Measurements from ENCODE around the gene RBM38.
"Not testable (repeated sequence)": the region's sequence is repeated elsewhere in the genome, so short reads cannot be mapped to it uniquely, and the experiment has no call there.

Gene RBM38

DNA sequence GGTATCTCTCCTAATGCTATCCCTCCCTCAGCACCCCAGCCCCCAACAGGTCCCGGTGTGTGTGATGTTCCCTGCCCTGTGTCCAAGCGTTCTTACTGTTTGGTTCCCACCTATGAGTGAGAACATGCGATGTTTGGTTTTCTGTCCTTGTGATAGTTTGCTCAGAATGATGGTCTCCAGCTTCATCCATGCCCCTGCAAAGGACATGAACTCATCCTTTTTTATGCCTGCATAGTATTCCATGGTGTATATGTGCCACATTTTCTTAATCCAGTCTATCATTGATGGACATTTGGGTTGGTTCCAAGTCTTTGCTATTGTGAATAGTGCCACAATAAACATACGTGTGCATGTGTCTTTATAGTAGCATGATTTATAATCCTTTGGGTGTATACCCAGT is 28.3 kb downstream of the RBM38 start:
- not testable (repeated sequence) for DNase-seq (ENCODE audit: low spot score)

DNA sequence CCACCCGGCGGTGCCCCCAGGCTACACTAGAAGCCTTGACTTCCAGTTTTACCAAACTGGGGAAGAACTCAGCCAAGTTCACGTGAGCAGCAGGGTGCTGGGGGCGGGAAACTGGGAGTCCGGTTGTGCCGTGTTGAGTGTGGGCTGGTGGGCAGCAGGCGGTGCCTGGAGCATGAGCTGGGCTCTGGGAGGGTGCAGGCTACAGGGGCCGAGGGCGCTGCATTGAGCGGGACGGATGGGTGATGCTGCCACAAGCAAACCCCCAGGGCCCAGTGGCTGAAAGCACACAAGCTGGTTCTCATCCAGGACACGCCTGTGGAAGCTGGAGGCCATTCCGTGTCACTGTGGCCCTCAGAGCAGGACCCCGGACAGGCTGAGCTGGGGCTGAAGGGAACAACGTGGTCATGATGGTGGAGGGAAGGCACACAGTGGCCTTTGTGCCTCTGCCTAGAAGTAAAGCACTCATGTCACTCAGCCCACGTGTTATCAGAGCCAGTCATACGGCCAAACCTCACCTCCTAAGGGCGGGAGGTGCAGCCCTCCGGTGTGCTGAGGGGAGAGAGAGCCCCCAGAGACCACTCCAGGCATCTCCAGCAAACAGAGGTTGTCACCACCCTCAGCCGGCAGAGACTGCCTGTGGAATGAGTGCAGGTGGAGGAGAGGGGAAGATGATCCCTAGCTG is 29.5 kb downstream of the RBM38 start:
- no peak for DNase-seq (ENCODE audit: low spot score)

DNA sequence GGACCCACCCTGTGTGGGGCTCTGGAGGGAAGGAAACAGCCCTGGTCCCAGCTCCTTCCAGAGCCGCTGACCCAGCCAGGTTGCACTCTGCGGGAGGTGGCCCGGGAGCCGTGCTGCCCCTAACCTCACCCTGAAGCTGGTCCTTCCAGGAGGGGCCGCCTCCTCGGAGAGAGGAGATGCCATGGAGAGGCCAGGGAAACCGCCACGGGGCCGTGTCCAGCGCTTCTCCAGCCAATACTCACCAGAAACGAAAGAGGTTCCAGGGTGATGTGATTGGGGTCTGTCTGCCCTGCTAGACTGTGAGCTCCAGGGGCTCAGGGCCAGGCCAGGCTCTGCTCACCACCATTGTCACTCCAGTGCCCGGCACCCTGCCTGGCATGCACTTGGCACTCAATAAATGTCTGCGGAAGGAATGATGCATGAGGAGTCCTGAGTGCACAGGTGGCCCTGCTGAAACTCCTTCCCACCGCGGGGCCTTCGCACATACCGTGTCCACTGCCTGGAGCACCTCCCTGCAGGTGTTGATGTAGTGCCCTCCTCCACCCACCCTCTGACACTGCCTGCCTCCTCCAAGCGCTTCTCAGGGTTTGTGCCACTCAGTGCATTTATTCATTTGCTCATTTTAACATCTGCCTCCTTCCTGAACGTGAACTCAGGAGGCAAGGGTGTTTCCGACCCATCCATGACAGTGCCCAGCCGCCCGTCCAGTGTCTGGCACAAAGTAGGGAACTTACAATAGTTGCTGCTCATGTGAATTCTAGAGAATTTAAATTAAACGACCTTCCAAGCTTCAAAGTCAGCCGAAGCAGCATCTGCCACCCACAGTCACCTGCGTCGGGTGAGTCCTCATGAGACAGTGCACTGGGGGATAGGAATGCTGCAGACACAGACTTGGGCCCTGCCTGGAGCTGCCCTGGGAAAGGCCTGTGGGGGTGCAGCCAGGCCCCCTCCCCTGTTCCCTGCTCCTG is 30.3 kb downstream of the RBM38 start:
- no peak for DNase-seq (ENCODE audit: low spot score)

DNA sequence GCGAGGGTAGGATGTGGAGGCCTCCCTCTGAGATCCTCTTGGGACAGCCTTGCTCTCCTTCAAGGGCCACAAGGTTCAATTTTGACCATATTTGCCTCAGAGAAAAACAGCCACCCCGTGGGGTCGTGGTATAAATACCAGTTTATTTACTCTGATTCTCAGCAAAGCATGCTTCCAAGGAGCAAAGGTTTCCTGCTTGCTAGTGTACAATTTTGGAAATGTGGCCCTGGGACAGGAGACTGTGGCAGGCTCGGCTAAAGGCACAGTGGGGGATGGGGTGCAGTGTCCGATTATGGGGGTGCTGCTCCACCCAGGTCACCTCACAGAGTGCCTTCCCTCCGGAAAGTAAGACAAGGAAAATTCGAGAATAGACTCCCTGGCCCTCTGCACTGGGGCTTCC is 31.1 kb downstream of the RBM38 start:
- DNase-seq (ENCODE audit: low spot score) = no peak

DNA sequence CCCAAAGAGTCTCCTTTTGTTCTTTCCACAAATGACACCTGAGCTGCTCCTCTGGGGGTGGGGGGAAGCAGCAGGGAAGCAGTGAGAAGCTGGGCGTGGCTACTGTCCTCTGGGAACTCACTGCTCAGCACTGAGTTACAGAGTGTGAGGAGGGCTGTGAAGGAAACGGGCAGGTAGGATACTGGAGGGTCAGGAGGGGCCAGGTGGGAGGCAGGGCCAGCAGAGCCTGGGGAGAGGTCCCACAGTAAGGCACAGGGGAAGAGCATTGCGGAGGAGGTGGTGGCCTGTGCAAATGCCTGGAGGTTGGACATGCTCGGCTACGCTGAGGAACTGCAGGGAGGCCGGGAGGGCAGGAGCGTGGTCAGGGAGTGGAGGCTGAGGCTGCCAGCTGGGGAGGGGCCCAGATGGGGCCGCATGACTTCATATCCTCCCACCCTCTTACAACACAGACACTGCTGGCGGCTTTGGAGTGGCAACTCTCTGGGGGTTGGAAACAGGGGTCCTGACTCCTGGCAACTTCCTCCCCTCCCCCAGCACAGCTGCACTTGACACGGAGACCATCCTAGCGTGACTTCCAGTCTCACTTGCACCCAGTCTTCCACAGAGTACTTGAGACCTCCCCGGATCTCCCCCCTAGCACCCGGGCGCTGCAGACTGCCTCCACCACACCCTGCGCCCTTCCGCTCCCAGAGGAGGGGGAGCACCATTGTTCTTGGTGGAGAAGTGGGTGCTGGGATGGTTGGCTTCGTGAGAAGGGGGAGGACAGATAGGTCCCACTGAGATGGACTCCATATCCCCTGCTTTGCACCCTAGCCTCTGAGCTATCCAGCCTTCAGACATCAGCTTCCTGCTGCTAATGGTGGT is 34.2 kb downstream of the RBM38 start:
- DNase-seq (ENCODE audit: low spot score) = no peak

DNA sequence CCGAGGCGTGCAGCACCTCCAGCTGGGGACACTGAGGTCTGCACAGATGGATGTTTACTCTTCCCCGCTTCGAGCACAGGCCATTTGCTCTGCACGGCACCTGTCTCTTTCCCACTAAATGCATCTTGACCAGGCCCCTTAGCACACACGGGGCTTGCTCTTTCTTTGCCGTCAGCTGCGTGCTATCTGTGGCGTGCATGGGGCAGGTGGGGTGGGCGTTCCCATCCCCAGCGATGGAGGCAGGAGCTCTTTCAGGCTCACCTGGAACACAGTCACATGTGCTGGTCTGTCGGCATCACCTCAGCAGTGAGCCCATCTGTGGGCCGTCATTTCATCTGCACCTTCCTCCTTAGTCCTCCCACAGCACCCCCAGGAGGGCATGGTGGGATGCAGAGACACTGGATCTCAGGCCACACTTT is 35.1 kb downstream of the RBM38 start:
- DNase-seq (ENCODE audit: low spot score) = no peak

DNA sequence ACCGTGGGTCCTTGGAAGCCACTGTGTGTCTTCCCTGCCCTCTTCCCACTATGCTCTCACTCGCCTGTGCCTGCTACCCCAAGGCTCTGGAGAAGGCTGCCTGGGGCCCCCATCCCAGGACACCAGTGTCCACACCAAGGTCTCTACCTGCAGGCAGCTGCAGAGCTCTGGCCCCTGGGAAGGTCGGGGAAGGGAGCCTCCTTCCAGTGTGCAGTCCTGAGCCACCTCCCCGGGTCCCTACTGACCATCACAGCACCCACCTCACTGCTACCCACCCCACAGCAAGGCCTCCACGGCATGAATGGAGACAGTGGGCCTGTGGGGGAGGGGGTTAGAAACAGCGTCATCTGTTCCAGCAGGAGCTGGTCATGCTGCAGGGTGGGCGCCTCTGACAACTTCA is 35.6 kb downstream of the RBM38 start:
- no peak for DNase-seq (ENCODE audit: low spot score)

DNA sequence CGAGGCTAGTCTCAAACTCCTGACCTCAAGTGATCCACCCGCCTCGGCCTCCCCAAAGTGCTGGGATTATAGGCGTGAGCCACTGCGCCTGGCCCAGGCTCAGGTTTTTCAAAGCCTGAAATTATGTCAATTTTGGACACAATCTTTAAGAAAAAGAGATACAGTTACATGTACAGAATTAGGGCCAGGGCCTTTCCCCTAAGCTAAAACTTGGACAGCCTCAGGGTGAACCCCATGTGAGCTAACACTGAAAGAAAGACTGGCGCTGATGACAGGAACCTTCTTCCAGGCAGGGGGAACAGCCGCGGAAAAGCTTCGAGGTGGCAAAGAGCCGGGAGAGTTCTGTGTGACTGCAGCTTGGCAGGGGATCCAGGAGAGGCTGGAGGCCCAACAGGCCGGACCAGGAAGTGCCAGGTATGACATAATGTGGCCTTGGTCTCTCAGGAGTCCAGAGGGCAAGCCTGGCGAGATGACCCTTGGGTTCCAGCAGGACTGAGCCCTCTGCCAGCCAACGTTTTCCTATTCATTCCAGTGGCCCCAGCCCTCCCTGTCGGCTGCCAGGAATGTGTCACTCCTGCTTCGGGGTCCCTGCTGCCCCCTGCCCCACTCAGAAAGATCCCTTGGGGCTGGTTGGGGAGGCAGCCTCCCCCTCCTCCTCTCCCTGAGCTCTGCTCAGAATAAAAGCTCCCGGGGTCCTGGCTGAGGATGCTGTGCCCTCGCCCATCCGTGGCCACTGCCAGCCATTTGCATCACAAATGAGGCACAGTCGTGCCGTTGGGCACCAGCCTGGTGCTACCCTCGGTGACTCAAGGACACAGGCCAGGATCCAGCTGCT is 37.3 kb downstream of the RBM38 start:
- no peak for DNase-seq (ENCODE audit: low spot score)

DNA sequence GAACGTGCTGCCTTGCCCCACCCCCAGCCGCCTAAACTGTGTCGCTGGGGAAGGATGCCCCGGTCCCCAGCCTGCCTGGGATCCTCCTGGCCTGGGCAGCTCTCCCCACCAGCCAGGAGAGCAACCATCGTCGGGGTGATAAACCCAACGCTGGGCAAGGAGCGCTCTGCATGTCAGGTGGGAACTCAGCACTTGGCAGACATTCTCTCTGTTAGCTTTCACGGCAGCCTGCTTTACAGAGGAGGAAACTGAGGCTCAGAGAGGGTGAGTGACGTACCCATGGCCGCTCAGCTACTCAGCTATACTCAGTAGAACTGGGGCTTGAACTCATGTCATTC is 37.9 kb downstream of the RBM38 start:
- DNase-seq (ENCODE audit: low spot score) = no peak

DNA sequence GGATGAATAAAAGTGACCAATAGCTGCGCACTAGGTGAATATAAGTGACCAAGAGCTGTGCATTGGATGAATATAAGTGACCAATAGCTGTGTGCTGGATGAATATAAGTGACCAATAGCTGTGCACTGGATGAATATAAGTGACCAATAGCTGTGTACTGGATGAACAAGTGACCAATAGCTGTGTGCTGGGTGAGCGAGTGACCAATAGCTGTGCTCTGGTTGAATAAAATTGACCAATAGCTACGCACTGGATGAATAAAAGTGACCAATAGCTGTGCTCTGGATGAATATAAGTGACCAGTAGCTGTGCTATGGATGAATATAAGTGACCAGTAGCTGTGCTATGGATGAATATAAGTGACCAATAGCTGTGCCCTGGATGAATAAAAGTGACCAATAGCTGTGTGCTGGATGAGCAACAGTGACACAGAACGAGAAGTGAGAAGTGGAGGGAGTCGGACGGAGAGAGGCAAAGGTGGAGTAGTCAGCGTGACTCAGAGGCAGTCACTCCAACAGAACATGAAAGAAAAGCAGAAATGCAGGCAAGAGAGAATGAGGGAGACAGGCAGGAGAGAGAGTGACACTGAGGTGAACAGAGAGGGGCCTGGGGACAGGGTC is 38.5 kb downstream of the RBM38 start:
- no peak for DNase-seq (ENCODE audit: low spot score)

DNA sequence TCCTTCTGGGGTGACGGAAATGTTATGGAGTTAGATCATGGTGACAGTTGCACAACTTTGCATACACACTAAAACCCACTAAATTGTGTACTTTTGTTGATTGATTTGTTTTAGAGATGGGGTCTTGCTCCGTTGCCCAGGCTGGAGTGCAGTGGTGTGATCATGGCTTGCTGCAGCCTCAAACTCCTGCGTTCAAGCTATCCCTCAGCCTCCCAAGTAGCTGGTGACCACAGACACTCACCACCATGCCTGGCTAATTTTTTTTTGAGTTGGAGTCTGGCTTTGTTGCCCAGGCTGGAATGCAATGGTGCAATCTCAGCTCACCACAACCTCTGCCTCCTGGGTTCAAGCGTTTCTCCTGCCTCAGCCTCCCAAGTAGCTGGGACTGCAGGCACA is 39.0 kb downstream of the RBM38 start:
- not testable (repeated sequence) for DNase-seq (ENCODE audit: low spot score)

DNA sequence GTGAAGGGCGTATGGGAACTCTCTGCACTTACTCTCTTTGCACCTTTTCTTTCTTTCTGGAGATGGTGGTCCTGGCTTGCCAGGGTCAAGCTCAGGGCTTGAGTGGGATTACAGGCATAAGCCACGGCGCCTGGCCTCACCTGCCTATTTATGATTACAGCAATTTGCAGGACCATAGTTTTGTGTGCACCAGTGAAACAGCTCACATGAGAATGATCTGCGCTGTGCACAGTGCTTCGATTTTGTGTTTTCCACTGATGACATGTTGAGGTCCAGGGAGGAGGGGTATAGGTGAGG is 40.3 kb downstream of the RBM38 start:
- no peak for DNase-seq (ENCODE audit: low spot score)

DNA sequence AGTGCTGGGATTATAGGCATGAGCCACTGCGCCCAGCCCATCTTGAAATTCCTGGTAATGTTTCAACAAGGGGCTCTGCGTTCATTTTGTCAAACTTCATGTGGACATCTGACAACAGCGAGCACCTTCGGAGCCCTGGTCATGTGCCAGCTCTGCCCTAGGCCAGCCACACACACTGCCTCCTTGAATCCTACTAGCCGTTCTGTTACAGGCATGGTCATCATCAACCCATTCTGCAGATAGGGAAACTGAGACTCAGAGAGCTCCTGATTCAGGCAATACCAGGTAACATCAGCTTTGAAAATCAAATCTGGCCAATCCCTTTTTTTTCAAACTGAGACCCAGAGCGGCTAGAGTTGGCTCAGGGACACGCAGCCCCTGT is 41.3 kb downstream of the RBM38 start:
- no peak for DNase-seq (ENCODE audit: low spot score)

DNA sequence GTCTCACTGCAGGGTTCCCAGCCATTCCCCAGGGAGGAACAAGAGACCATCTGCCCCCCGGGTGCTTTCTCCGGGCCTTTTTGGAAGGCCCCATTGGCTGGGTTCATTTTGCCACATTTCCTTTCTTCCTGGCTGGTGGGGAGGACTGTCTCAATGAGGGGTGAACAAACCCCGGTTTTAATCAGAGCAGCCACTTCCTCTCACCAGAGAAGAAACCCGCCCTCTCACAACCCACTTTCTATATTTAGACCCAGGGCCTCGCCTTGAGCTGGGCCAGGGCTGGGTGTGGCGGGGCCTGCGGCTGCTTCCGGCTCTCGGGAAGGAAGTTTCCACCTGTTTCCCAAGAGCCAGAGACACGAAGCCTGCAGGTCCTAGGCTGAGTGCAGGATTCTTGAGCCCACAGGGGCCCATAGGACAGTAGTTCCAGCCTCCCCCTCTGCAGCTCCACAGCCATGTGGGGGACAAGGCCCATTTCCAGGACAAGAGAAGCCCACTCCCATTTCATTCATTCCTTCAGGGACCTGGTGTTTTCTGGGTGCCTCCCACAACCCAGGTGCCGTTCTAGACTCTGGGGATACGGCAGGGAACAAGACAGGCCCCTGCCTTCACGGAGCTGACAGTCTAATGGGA is 41.8 kb downstream of the RBM38 start:
- peak; percentile 73 for DNase-seq (ENCODE audit: low spot score)

DNA sequence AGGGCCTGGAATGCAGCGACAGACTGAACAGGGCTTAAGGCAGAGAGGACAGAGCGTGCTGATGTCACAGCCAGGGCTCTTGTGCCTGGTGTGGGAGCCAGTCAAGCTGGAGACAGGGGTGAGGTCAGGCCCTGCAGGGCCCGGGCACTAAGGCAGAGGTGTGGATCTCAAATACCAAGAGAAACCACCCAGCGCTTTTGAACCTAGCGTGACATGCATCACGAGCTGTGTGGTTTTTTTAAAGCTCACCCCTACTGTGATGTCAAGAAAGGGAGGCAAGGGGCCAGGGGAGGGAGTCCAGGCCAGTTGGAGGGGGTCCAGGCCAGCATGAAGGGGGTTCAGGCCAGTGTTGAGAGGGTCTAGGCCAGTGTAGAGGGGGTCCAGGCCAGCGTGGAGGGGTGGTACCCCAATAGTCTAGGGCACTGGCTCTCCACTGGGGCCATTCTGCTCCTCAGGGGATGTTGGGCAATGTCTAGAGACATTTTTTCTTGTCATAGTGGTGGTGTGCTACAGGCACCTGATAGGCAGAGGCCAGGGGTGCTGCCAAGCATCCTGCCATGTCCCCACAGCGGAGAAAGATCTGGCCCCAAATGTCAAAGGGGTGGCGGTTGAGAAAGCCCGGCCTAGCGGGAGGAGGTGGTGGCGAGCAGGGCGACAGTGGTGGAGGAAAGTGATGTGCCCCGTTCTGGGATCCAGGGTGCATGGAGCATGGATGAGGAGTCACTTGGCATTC is 42.6 kb downstream of the RBM38 start:
- DNase-seq (ENCODE audit: low spot score) = peak; percentile 60

DNA sequence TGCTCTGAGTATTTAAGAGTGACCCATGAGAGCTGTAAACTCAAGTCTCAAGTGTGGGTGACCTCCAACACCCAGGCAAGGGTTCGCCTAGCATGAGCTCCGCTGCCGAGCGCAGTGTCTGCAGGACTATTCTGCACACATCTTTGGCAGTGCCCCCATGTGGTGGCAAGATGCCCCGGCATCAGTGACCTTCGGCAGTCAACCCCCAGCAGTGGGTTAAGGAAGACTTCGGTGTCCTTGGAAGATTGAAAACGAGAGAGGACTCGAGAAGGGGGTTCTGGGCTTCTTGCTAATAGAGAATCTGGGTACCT is 43.1 kb downstream of the RBM38 start:
- no peak for DNase-seq (ENCODE audit: low spot score)

DNA sequence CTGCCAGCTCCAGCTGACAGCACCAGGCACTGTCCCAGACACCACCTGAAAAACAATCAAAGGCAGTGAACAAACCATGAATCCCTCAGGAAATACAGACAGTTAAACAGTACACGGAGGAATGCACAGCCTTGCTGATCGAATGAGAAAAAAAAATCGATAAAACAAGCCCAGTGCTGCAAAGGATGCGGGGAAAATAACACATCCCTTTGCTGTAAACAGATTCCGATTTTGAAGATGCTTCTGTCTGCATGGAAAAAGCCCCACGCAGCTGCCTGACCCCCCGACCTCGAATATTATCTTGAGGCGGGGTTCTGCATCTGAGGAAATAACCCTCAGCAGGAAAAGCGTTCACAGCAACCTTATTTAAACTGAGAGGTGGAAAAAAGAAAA is 43.9 kb downstream of the RBM38 start:
- DNase-seq (ENCODE audit: low spot score) = no peak

DNA sequence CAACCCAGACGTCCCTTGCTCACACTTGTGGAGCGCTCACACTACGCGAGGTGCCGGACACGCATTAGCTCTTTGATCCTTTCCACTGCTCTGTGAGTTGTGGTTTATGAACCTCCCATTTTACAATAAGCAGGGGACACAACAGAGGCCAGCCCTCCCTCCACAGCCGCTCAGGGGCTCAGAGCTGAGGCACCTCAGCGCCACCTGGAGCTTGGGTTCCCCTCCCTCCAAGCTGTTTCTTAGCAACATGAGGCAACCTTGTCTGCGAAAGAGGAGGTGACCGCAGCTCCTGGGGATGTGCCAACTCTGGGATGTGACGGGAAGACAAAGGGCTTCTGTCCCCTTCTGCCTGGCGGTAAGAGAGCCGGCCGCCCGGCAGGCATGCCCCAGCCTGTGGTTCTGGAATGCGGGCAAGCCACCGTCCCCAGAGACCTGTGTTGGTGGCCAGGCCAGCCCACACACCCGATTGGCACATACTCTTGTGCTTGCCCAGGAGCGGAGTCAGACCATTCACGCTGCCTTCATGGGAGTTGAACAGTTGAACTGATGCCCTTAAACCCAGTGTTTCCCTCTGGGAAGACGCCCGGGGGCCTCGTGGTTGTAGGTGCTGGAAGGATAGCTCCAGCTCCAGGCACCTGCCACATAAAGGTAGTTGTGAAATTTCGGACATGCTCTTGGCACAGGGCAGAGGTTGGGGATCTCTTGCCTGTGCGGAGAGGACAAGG is 44.5 kb downstream of the RBM38 start:
- DNase-seq (ENCODE audit: low spot score) = peak; percentile 48

DNA sequence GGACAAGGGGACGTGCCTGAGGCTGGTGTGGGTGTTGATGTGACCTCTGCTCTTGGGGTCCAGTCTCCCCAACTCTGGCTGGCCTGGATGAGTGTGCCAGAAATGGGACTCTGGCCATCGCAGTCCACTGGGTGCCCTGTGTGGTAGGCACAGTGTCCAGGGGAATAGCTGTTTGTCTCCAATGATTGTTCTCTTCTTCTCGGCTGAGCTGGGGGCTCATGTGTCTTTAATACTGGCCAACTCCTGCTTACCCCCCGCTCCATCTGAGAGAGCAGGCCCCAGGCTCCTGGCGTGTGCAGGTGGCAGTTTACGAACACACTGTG is 45.0 kb downstream of the RBM38 start:
- no peak for DNase-seq (ENCODE audit: low spot score)

DNA sequence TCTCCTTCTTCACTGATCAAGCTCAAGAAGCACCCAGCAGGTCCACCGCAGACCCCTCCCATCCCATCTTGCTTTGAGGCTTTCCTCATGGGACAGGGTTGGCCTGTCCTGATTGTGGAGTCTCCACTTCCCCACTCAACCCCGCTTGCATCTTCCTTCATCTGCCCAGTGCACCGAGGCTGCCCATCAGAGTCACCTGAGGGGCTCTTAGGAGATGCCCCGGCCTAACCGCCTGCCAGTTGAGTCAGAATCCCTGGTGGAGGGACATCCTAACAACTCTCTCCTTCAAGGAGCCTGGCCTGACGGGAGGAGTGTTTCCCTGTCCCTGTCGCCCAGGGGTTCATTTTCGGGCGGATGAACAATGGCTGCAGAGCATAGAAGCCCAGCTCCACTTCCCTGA is 46.1 kb downstream of the RBM38 start:
- DNase-seq (ENCODE audit: low spot score) = no peak
